ENCODE data around the gene SPRR2A.
"Not testable (repeated sequence)": the region's sequence is repeated elsewhere in the genome, so short reads cannot be mapped to it uniquely, and the experiment has no call there.

Gene SPRR2A

DNA sequence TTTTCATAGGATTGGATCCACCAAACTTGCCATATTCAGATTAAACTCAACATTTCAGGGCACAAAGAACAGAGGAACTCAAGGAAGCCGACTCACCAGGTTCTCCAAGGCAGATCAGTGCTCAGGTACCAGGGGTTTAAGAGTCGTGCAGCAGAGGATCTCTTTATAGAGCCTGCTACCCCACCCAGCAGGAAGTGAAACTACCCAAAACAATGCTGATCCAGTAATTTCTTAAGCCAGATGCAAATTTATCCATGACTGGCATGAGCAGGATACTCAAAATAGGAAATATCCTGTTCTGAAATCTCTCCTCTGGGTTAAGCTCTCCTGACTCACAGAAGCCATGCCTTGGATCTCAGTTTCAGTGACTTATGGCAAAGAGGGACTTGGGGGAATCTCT is at the start of gene SPRR2A:
SPRR2A (minus strand) TSS at position 138 of the 400 bp plus-strand sequence. CDS start 777 bp downstream, outside the sequence.
- DNase-seq: no peak

DNA sequence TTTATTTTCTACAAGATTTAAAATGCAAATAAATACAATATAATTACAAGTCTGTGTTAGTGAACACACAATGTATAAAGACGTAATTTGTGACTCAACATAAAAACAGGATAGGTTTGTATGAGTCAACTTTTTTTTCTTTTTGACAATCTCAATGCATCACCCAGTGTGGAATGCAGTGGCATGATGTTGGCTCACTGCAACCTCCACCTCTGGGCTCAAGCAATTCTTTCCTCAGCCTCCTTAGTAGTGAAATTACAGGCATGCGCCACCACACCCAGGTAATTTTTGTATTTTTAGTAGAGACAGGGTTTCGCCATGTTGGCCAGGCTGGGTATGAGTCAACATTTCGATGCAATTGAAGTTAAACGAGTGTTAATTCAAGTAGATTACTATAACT is 42.9 kb upstream of the SPRR2A start:
- DNase-seq: no peak

DNA sequence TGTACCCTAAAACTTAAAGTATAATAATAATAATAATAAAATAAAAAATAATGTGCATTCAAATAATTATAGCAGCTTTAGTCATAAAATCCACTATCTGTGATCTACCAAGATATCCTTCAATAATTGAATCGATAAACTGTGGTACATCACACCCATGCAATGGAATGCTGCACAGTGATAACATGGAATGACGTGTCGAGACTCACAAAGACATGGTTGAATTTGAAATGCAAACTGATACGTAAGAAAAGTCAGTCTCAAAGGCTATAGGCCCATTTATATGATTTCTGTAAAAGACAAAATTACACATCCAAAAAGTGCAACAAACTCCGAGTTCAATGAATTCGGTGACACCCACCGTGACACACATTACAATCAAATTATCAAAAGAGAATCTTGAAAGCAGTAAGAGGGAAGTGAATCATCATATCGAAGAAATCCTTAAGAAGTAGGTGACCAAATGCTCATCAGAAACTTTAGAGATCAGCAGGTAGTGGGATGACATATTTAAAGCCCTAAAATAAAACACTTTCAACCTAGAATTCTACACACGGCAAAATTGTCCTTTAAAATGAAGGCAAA is 42.2 kb upstream of the SPRR2A start:
- DNase-seq: no peak

DNA sequence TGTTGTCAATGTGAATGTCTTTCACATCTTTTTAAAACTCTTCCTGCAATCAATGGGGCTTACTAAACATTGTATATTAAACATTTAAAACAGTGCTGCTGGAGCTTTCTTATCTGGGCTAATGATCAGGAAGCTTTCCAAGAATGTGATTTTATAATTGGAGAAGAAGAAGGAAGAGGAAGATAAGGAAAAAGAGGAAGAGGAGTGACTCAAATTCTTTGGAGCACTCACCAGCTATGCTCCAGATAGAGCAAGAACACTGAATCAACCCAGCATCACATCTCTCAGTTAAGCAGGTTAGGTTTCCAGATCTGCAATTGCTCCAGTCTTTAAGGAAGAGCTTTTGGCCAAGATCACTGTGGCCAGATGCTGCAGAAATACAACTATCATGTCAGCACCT is 38.5 kb upstream of the SPRR2A start:
- no peak for DNase-seq

DNA sequence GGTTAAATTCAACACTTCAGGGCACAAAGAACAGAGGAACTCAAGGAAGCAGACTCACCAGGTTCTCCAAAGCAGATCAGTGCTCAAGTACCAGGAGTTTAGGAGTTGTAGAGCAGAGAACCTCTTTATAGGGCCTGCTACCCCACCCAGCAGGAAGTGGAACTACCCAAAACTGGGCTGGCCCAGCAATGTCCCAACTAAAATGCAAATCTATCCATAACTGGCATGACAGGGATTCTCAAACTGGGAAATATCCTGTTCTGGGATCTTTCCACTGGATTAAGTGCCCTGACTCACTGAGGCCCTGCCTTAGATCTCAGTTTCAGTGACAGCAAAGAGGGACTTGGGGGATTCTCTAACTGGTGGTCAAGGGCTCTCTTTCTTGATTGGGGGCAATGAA is 37.1 kb upstream of the SPRR2A start, which contains the start of gene SPRR2E:
SPRR2E (minus strand) TSS at position 101 of the 400 bp plus-strand sequence. CDS start 775 bp downstream, outside the sequence.
- no peak for DNase-seq

DNA sequence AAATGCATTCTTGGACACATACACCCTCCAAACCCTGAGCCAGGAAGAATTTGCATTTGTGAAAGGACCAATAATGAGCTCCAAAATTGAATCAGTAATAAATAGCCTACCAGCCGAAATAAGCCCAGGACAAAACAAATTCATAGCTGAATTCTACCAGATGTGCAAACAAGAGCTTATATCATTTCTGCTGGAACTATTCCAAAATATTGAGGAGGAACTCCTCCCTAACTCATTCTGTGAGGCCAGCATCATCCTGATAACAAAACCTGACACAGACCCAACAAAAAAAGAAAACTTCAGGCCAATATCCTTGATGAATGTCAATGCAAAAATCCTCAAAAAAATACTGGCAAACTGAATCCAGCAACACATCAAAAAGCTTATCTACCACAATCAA is 30.3 kb upstream of the SPRR2A start:
- DNase-seq: no peak

DNA sequence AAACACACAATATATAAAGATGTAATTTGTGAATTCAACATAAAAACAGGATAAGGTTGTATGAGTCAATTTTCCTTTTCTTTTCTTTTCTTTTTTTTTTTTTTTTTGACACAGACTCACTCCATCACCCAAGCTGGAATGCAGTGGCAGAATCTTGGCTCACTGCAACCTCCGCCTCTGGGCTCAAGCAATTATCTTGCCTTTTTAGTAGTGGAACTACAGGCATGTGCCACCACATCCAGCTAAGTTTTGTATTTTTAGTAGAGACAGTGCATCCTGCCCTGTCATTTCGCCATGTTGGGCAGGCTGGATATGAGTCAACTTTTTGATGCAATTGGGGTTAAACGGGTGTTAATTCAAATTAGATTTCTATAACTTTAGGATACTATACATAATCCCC is 24.4 kb upstream of the SPRR2A start:
- no peak for DNase-seq

DNA sequence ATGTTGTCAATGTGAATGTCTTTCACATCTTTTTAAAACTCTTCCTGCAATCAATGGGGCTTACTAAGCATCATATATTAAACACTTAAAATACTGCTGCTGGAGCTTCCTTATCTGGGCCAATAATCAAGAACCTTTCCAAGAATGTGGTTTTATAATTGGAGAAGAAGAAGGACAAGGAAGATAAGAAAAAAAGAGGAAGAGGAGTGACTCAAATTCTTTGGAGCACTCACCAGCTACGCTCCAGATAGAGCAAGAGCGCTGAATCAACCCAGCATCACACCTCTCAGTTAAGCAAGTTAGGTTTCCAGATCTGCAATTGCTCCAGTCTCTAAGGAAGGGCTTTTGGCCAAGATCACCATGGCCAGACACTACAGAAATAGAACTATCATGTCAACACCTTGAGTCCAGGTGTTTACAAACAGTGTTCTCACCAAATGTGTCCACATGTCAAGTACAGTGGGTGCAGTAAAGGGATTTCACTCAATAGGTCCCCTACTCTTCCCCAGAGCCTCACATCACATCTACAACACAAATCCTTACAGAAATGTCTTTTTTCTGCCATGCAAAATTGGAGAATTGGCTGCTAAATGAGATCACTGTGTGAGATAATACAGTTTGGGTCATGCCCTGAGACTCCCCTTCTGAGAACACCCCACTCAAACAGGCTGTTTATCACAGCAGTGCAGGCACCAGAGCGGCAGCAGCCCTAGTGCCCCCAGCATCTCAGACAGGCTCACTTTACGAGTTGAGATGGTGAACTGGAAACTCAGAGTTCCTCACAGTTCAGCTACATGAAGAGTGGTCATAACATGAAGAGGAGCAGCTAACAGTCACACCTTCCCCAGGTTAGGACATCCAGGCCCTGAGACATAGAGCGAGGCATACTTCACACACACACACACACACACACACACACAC is 15.8 kb upstream of the SPRR2A start:
- DNase-seq: no peak

DNA sequence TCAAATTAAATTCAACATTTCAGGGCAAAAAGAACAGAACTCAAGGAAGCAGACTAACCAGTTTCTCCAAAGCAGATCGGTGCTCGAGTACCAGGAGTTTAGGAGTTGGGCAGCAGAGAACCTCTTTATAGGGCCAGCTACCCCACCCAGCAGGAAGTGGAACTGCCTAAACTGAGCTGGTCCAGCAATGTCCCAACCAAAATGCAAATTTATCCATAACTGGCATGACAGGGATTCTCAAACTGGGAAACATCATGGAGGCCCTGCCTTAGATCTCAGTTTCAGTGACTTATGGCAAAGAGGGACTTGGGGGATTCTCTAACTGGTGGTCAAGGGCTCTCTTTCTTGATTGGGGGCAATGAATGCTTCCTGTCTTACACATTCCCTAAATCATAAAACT is 14.2 kb upstream of the SPRR2A start, which contains the start of gene SPRR2B:
SPRR2B (minus strand) TSS at position 101 of the 400 bp plus-strand sequence. CDS start 772 bp downstream, outside the sequence.
- DNase-seq: no peak

DNA sequence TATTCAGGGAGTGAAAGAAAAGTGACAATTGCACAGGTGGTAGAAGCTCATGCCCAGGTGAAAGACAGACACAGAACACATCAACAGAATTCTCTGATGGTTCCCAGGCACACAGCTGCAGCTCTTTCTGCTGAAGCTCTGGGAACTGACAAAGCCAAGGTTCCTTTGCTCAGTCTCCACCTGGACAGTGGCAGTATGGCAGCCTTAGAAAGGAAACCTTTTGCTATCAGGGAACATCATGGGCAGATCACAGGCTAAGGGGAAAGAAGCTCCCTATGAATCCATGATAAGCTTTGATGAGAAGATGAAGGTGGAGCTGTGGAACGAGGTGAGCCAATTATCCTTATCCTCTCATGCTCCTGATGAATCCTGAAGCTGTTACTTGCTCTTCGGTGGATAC is 12.9 kb upstream of the SPRR2A start:
- DNase-seq: no peak

DNA sequence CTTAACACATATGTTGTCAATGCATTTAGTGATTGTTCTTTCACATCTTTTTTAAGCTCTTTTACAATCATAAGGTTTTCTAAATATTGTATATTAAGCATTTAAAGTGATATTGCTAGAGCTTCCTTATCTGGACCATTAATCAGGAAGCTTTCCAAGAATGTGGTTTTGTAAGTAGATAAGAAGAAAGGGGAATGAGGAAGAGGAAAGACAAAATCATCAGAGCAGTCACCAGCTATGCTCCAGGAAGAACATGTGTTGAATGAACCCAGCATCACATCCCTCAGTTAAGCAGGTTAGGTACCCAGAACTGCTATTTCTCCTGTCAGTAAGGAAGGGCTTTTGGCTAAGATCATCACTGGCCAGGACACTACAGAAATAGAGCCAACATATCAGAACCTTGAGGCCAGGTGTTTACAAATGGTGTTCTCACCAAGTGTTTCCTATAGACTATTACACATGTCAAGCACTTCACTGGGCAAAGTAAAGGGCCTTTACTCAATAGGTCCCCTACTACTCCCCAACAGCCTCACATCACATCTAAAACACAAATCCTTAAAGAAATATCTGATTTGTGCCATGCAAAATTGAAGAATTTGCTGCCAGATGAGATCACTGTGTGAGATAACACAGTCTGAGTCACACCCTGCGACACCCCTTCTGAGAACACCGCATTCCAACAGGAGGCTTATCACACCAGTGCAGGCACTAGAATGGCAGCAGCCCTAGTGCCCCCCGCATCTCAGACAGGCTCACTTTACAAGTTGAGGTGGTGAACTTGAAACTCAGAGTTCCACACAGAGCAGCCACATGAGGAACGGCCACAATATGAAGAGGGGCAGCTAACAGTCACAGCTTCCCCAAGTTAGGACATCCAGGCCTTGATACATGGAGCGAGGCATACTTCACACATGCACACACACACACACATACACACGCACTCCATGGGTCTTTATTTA is 1.8 kb upstream of the SPRR2A start:
- no peak for DNase-seq

DNA sequence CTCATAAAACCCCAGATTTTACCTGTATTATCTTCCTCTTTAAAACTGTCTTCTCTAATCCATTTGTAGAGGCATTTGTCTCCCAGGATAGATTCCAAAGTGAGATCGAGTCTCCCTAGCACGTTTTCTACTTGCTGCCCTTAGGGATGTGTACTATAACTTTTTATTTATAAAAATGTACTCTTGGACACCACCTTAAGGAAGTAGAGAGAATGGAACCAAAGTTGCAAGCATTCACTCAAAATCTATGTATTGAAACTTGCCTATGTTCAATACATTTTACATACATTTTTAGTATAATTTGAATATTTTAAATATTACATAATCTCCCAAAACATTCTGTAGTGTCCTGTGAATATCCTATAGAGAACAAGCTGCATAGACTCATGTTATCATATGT is 842 bp upstream of the SPRR2A start:
- no peak for DNase-seq

DNA sequence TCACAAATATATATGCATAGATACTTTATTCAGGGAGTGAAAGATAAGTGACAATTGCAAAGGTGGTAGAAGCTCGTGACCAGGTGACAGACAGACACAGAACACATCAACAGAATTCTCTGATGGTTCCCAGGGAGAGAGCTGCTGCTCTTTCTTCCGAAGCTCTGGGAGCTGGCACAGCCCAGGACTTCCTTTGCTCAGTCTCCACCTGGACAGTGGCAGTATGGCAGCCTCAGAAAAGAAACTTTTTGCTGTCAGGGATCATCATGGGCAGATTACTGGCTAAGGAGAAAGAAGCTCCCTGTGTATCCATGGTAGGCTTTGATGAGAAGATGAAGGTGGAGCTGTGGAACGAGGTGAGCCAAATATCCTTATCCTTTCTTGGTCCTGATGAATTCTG is 1.2 kb downstream of the SPRR2A start:
- DNase-seq: not testable (repeated sequence)

DNA sequence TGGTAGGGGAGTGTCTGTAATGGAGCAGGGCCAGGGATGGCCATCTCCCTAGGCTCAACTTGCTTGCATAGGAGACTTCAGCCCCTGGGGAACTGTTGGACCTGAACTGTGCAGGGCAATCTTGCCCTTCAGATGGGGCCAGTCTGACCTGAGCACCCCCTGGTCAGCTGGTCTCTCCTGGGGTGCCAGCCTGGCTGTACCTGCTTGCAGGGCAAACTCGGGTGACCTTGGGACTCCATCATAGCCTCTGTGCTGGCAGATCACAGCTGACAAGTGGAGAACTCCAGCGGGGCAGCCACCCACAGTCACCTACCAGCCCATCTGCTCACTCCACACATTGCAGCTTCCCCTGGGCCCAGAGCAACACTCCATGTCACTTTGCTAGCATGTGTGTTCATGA is 8.1 kb downstream of the SPRR2A start:
- no peak for DNase-seq

DNA sequence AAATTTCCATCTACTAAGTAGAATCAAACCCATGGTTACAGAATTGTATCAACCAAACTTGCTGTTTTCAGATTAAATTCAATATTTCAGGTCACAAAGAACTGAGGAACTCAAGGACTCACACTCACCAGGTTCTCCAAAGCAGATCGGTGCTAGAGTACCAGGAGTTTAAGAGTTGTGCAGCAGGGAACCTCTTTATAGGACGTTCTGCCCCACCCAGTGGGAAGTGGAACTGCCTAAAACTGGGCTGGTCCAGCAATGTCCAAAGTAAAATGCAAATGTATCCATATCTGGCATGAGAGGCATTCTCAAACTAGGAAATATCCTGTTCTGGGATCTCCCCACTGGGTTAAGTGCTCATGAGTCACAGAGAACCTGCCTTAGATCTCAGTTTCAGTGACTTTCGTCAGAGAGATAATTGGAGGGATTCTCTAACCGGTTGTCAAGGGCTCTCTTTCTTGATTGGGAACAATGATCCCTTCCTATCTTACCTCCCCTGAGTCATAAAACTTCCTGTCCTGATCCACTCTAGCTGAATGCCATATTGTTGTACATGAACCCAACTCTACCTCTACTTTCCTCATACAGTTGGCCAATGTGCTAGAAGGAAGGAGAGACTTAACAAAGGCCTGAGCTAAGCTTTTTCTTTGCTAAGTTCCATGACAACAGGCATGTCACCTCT is 16.2 kb downstream of the SPRR2A start, which contains the start of gene SPRR2D:
SPRR2D (minus strand) TSS at position 171 of the 682 bp plus-strand sequence. CDS start 774 bp downstream, outside the sequence.
- no peak for DNase-seq

DNA sequence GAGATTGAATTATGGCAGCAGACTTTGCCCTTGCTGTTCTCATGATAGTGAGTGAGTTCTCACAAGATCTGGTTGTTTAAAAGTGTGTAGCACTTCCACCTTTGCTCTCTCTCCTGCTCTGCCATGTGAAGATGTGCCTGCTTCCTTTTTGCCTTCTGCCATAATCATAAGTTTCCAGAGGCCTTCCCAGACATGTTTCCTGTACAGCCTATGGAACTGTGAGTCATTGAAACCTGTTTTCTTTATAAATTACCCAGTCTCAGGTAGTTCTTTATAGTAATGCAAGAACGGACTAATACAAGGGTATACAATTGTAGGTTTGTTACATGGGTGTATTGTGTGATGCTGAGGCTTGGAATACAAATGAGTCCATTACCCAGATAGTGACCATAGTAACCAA is 22.1 kb downstream of the SPRR2A start:
- no peak for DNase-seq

DNA sequence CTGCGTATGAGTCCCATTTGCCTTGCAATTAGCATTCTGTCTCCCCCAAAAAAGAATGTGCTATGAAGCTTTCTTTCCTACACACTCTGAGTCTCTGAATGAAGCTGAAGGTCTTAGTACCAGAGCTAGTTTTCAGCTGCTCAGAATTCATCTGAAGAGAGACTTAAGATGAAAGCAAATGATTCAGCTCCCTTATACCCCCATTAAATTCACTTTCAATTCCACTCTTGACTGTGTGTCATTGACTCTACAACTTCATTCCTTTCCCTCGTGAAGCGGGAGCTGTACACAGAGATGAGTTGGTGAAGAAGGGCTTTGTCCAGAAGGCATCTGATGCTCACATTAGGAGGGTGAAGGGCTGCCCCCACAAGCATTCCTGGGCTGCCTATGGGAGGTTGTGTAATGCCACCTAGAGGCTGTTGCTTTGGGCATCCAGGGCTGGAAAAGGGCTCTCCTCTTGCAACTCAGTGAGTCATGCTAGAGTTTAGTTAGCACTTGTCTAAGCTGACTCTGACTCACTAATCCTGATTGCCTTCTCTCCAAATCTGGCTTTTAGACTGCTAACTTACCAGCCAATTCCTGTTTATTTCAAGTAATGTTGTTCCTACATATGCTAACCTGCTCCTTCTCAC is 24.5 kb downstream of the SPRR2A start:
- DNase-seq: no peak

DNA sequence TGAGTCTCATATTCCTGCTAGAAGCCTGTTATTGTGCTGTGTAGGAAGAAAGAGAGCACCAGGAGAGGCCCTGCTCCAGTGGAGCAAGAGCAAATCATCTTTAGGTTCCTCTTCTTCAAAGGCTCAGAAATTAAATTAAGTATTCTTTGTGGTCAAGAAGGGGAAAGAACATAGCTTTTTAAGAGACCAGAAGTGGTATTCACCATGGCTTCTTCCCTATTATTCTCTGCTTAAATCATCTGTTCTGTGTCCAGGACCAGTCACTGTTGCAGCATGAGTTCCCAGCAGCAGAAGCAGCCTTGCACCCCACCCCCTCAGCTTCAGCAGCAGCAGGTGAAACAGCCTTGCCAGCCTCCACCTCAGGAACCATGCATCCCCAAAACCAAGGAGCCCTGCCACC is 25.2 kb downstream of the SPRR2A start:
- DNase-seq: no peak

DNA sequence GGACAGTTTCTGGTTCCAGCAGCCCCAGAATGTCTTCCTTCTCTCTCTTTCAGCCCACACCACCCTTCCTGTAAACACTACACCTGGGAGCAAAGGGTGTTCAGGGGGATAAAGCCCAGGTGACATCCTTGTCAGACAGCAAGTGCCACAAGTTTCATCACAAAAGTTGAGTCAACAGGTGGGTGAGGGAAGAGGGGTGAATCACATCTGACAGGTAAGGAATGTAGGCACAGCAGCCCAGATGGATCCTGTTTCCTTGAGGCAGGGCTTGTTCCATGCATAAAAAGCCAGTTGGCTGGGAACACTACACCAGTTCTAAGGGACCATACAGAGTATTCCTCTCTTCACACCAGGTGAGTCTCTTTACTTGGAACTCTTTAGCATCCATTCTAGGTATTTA is 26.4 kb downstream of the SPRR2A start, which contains the start of gene SPRR1B:
SPRR1B (plus strand) TSS at position 309 of the 400 bp plus-strand sequence. CDS start 1,143 bp downstream, outside the sequence.
- DNase-seq: no peak

DNA sequence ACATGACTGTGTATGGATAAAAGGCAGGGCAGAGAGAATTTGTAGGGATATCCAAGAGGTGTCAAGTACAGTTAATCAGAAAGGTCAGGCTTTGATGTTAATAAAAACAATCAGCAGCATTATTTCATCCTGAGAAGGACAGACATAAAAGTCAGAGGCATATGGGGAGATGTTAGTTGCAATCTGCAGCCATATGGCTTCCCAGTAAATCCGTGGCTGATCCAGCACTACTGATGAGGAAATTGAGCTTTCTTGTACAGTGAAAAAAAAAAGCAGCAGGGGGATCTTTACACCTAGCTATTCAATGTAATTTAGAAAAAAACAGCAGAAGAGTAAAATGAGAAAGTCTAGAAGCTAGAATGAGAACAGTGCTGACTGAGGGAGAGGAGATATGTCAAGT is 28.5 kb downstream of the SPRR2A start:
- DNase-seq: no peak

DNA sequence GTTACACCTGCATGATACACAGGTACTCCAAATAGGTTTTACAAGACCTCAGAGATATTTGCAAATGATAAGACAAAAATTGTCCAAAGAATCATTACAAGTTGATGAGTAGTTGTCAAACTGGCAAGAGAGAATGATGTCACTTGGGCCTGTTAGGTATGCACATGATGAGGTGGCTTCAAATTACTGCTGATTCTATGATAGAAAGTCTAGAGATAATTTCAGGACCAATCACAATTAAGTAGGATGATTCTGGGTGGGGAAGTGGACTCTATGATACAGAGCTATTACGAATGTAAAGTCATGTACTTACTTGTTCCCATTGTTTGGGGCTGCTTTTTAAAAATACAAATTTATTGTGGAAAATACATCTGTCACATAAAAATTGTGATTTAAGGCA is 31.5 kb downstream of the SPRR2A start:
- DNase-seq: no peak

DNA sequence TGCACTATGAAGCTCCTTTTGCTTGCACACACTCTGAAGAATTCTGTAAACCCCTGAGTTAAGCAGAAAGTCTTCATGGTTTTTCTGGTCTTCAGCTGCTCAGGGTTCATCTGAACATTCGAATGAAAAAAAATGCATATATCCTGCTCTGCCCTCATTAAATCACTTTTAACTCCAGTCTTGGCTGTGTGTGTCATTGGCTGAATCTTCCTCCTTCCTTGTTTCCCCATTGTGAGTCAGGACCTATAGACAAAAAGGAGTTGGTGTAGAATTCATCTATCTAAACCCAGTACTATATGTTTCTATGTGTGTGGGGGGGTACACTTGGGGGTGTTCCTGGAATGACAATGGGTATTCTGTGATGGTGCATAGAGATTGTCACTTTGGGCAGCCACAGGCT is 32.9 kb downstream of the SPRR2A start:
- no peak for DNase-seq

Measured in CD4-positive, alpha-beta T cell treated with Interleukin-4 for 4 hours (primary cell).